Upper lobe of left lung (tissue), 6 donors: ENCODE results near the gene ZBTB16. TPM values are rescaled to one million over a fixed set of nuclear protein-coding genes. Genes with fewer than 3 reads are reported as not detected.
A peak's percentile ranks its signal among the peaks of the same experiment; 100 is the strongest.

Source experiments
- ATAC-seq, 2 donors: fragments of 200-7000 bp; cut with Tn5 transposase; one replicate each; pipeline ENCODE4 v1.9.1; 2022; ENCODE audit warnings: mild to moderate bottlenecking in 2 of 2, moderate library complexity in 2 of 2; ENCODE audit not compliant: low FRiP score in 2 of 2
- DNase-seq, 2 donors: peaks; one replicate each; pipeline ENCODE4 v3.0.0-alpha.2; 2019 to 2020
- H3K27ac ChIP-seq, 4 donors: fragments of 200-600 bp; sonication (generic); one replicate each; pipeline ENCODE4 v1.5.1; 2016 to 2019
- H3K27me3 ChIP-seq, 4 donors: fragments of 200-600 bp; sonication (generic); one replicate each; pipeline ENCODE4 v1.5.1; 2017 to 2019
- H3K36me3 ChIP-seq, 4 donors: fragments of 200-600 bp; sonication (generic); one replicate each; pipeline ENCODE4 v1.5.1; 2016 to 2019
- H3K4me1 ChIP-seq, 4 donors: fragments of 200-600 bp; sonication (generic); one replicate each; pipeline ENCODE4 v1.5.1; 2018 to 2019
- H3K4me3 ChIP-seq, 4 donors: fragments of 200-600 bp; sonication (generic); one replicate each; pipeline ENCODE4 v1.5.1; 2017 to 2019; ENCODE audit warnings: mild to moderate bottlenecking in 2 of 4, moderate library complexity in 1 of 4
- H3K9me3 ChIP-seq, 4 donors: fragments of 200-600 bp; sonication (generic); one replicate each; pipeline ENCODE4 v1.5.1; 2018 to 2019
- CTCF ChIP-seq, 6 experiments: fragments of 450-650 bp in 4 of 6; fragments of 200-600 bp in 2 of 6; sonication (generic) in 2 of 6; IDR thresholded peaks; one replicate each; pipeline ENCODE4 v1.5.1; 2016 to 2019; ENCODE audit warnings: antibody characterized with exemption in 6 of 6
- EP300 ChIP-seq, 4 donors: sonication (generic); formaldehyde crosslinking; IDR thresholded peaks; one replicate each; pipeline ENCODE4 v1.5.1; 2017; ENCODE audit warnings: antibody characterized with exemption in 4 of 4, control low read depth in 2 of 4
- POLR2A ChIP-seq, 4 donors: fragments of 450-650 bp; IDR thresholded peaks; one replicate each; pipeline ENCODE4 v1.5.1; 2016 to 2017; ENCODE audit warnings: antibody characterized with exemption in 4 of 4, mild to moderate bottlenecking in 2 of 4
- POLR2AphosphoS5 ChIP-seq, 2 donors: sonication (generic); formaldehyde crosslinking; IDR thresholded peaks; one replicate each; pipeline ENCODE4 v1.5.1; 2017; ENCODE audit warnings: antibody characterized with exemption in 2 of 2
- WGBS, 2 donors: methylation state at CpG; one replicate each; pipeline ENCODE4 v1.1.5; 2017 to 2018; 5-methylcytosine and 5-hydroxymethylcytosine counted together
- total RNA-seq, 6 donors: library from RNA; depleted of rRNA in 4 of 6; stranded (reverse); fragments of >200 nt in 4 of 6; gene quantifications; one replicate each; pipeline versions ENCODE4 v1.1.0 to v1.2.1, GENCODE V29; 2016 to 2021
- donor health status: DM: no; HTN: no; CAD: no; lungs with moderate emphysema.
- donor health status: DM: no; HTN: yes; CAD: no; lungs with severe emphysema.

The ZBTB16 gene
- total RNA-seq, 6 donors from 2014 or later, result 110 to 584 (median 179) TPM

- WGBS, 2 donors, result 51 to 64% methylated on average over 6 of the region's 6 CpGs
- Histone ChIP-seq H3K27ac (peak overlapping the region in 2 of 4 donors; percentile 27 to 65), H3K4me3 (no peak overlapping the region), H3K9me3 (no peaks in the 10 kb centered on the region), H3K36me3 (peaks cover 0 to 41% (median 16%) of the 10 kb centered on the region in 4 donors), H3K27me3 (no peaks in the 10 kb centered on the region), H3K4me1 (peaks cover 49 to 60% (median 53%) of the 10 kb centered on the region in 4 donors)
- ATAC-seq (peak; percentile 67 to 69), DNase-seq (no peak)
- TF ChIP-seq POLR2AphosphoS5 (IDR thresholded peaks at IDR 0.05) (peak; percentile 34 to 74), POLR2A (IDR thresholded peaks at IDR 0.05) (no peak), EP300 (IDR thresholded peaks at IDR 0.05) (peak in 1 of 4 donors; percentile 30), CTCF (IDR thresholded peaks at IDR 0.05) (no peak)
Measured at GRCh38 chr11:114219559-114220349, 160.2 kb downstream of the ZBTB16 start.

GRCh38 chr11:114221037-114221436 is 161.5 kb downstream of the ZBTB16 start:
- peak overlapping the region in 1 of 4 donors; percentile 23 for H3K27ac ChIP-seq
- peaks cover 40 to 53% (median 42%) of the 10 kb centered on the region in 4 donors for H3K4me1 ChIP-seq
- TF ChIP-seq CTCF (IDR thresholded peaks at IDR 0.05) (no peak), POLR2AphosphoS5 (IDR thresholded peaks at IDR 0.05) (no peak), EP300 (IDR thresholded peaks at IDR 0.05) (no peak), POLR2A (IDR thresholded peaks at IDR 0.05) (no peak)

GRCh38 chr11:114225661-114226060 is 166.2 kb downstream of the ZBTB16 start:
- Histone ChIP-seq H3K9me3 (no peaks in the 10 kb centered on the region), H3K27ac (no peak overlapping the region), H3K36me3 (peaks cover 0 to 52% (median 25%) of the 10 kb centered on the region in 4 donors), H3K4me1 (peaks cover 13 to 33% (median 23%) of the 10 kb centered on the region in 4 donors), H3K27me3 (no peaks in the 10 kb centered on the region), H3K4me3 (no peak overlapping the region)
- 92 to 100% methylated on average over 1 of the region's 1 CpG for WGBS, 2 donors
- ATAC-seq, result no peak
- TF ChIP-seq CTCF (IDR thresholded peaks at IDR 0.05) (no peak), EP300 (IDR thresholded peaks at IDR 0.05) (no peak), POLR2A (IDR thresholded peaks at IDR 0.05) (no peak), POLR2AphosphoS5 (IDR thresholded peaks at IDR 0.05) (no peak)
- no peak for DNase-seq

More at GRCh38 chr11:114221037-114221436, 161.5 kb downstream of the ZBTB16 start:
- Histone ChIP-seq H3K9me3 (no peaks in the 10 kb centered on the region), H3K36me3 (peaks cover 0 to 45% (median 17%) of the 10 kb centered on the region in 4 donors), H3K4me3 (no peak overlapping the region), H3K27me3 (no peaks in the 10 kb centered on the region)
- DNase-seq (no peak), ATAC-seq (no peak)
- 92 to 98% methylated on average over 2 of the region's 2 CpGs for WGBS, 2 donors

GRCh38 chr11:114226356-114226755 is 166.8 kb downstream of the ZBTB16 start:
- Histone ChIP-seq H3K27me3 (no peaks in the 10 kb centered on the region), H3K9me3 (no peaks in the 10 kb centered on the region), H3K36me3 (peaks cover 0 to 49% (median 25%) of the 10 kb centered on the region in 4 donors), H3K4me1 (peaks cover 16 to 36% (median 26%) of the 10 kb centered on the region in 4 donors), H3K27ac (no peak overlapping the region), H3K4me3 (no peak overlapping the region)
- TF ChIP-seq POLR2A (IDR thresholded peaks at IDR 0.05) (no peak), CTCF (IDR thresholded peaks at IDR 0.05) (no peak), POLR2AphosphoS5 (IDR thresholded peaks at IDR 0.05) (no peak), EP300 (IDR thresholded peaks at IDR 0.05) (no peak)
- ATAC-seq (no peak), DNase-seq (no peak)
- 55 to 67% methylated on average over 5 of the region's 5 CpGs for WGBS, 2 donors
